Upper lobe of left lung (tissue), 6 donors: ENCODE results near the gene OR13C3. TPM values are rescaled to one million over a fixed set of nuclear protein-coding genes. Genes with fewer than 3 reads are reported as not detected.
"Not testable (repeated sequence)": the region's sequence is repeated elsewhere in the genome, so short reads cannot be mapped to it uniquely, and the experiment has no call there.

ENCODE experiments used
- ATAC-seq, 2 donors: fragments of 200-7000 bp; cut with Tn5 transposase; one replicate each; pipeline ENCODE4 v1.9.1; 2022; ENCODE audit warnings: mild to moderate bottlenecking in 2 of 2, moderate library complexity in 2 of 2; ENCODE audit not compliant: low FRiP score in 2 of 2
- DNase-seq, 2 donors: peaks; one replicate each; pipeline ENCODE4 v3.0.0-alpha.2; 2019 to 2020
- H3K27ac ChIP-seq, 4 donors: fragments of 200-600 bp; sonication (generic); one replicate each; pipeline ENCODE4 v1.5.1; 2016 to 2019
- H3K27me3 ChIP-seq, 4 donors: fragments of 200-600 bp; sonication (generic); one replicate each; pipeline ENCODE4 v1.5.1; 2017 to 2019
- H3K36me3 ChIP-seq, 4 donors: fragments of 200-600 bp; sonication (generic); one replicate each; pipeline ENCODE4 v1.5.1; 2016 to 2019
- H3K4me1 ChIP-seq, 4 donors: fragments of 200-600 bp; sonication (generic); one replicate each; pipeline ENCODE4 v1.5.1; 2018 to 2019
- H3K4me3 ChIP-seq, 4 donors: fragments of 200-600 bp; sonication (generic); one replicate each; pipeline ENCODE4 v1.5.1; 2017 to 2019; ENCODE audit warnings: mild to moderate bottlenecking in 2 of 4, moderate library complexity in 1 of 4
- H3K9me3 ChIP-seq, 4 donors: fragments of 200-600 bp; sonication (generic); one replicate each; pipeline ENCODE4 v1.5.1; 2018 to 2019
- EP300 ChIP-seq, 4 donors: sonication (generic); formaldehyde crosslinking; IDR thresholded peaks; one replicate each; pipeline ENCODE4 v1.5.1; 2017; ENCODE audit warnings: antibody characterized with exemption in 4 of 4, control low read depth in 2 of 4
- POLR2A ChIP-seq, 4 donors: fragments of 450-650 bp; IDR thresholded peaks; one replicate each; pipeline ENCODE4 v1.5.1; 2016 to 2017; ENCODE audit warnings: antibody characterized with exemption in 4 of 4, mild to moderate bottlenecking in 2 of 4
- POLR2AphosphoS5 ChIP-seq, 2 donors: sonication (generic); formaldehyde crosslinking; IDR thresholded peaks; one replicate each; pipeline ENCODE4 v1.5.1; 2017; ENCODE audit warnings: antibody characterized with exemption in 2 of 2
- WGBS, 2 donors: methylation state at CpG; one replicate each; pipeline ENCODE4 v1.1.5; 2017 to 2018; 5-methylcytosine and 5-hydroxymethylcytosine counted together
- total RNA-seq, 6 donors: library from RNA; depleted of rRNA in 4 of 6; stranded (reverse); fragments of >200 nt in 4 of 6; gene quantifications; one replicate each; pipeline versions ENCODE4 v1.1.0 to v1.2.1, GENCODE V29; 2016 to 2021
- TF ChIP-seq, protein P1 (sequence below), 6 experiments: fragments of 450-650 bp in 4 of 6; fragments of 200-600 bp in 2 of 6; sonication (generic) in 2 of 6; IDR thresholded peaks; one replicate each; pipeline ENCODE4 v1.5.1; 2016 to 2019; ENCODE audit warnings: antibody characterized with exemption in 6 of 6
- donor health status: DM: no; HTN: no; CAD: no; lungs with moderate emphysema.
- donor health status: DM: no; HTN: yes; CAD: no; lungs with severe emphysema.

OR13C3 gene
- total RNA-seq, 6 donors from 2014 or later: 0.59 TPM; not detected in 5

DNA sequence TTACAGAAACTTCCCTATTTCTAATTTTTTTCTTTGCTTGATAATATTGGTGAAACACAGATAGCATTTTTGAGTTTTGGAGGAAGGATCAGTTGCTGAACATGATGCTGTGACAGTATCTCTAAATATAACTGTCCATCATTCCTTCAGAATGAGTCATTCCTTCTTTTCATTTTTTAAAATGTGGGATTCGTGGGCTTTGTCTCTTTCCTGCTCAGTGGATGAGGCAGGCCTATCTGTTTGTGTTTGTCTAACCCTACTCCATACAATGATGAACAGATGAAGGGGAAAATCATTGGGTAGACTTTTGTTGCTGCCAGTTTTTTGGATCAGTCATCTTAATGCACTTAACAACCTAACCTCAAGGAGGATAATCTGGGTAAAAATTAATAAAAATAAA, 16.6 kb upstream of the OR13C3 start:
- no peak overlapping the region for H3K27ac ChIP-seq
- no peaks in the 10 kb centered on the region for H3K27me3 ChIP-seq
- TF ChIP-seq, protein P1, sequence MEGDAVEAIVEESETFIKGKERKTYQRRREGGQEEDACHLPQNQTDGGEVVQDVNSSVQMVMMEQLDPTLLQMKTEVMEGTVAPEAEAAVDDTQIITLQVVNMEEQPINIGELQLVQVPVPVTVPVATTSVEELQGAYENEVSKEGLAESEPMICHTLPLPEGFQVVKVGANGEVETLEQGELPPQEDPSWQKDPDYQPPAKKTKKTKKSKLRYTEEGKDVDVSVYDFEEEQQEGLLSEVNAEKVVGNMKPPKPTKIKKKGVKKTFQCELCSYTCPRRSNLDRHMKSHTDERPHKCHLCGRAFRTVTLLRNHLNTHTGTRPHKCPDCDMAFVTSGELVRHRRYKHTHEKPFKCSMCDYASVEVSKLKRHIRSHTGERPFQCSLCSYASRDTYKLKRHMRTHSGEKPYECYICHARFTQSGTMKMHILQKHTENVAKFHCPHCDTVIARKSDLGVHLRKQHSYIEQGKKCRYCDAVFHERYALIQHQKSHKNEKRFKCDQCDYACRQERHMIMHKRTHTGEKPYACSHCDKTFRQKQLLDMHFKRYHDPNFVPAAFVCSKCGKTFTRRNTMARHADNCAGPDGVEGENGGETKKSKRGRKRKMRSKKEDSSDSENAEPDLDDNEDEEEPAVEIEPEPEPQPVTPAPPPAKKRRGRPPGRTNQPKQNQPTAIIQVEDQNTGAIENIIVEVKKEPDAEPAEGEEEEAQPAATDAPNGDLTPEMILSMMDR (IDR thresholded peaks at IDR 0.05): no peak
- ATAC-seq (no peak), DNase-seq (no peak)
- H3K9me3 ChIP-seq: peaks cover 0 to 3% (median 0%) of the 10 kb centered on the region in 4 donors
- no peak overlapping the region for H3K4me3 ChIP-seq
- WGBS, 2 donors: 19 to 45% methylated on average over 1 of the region's 1 CpG
- H3K36me3 ChIP-seq: no peaks in the 10 kb centered on the region
- no peaks in the 10 kb centered on the region for H3K4me1 ChIP-seq

GRCh38 chr9:104544644-104545043, 8.0 kb upstream of the OR13C3 start:
- H3K4me1 ChIP-seq: no peaks in the 10 kb centered on the region
- no peak overlapping the region for H3K4me3 ChIP-seq
- no peaks in the 10 kb centered on the region for H3K27me3 ChIP-seq
- no peak for DNase-seq
- no peak for ATAC-seq
- H3K27ac ChIP-seq: no peak overlapping the region
- no peaks in the 10 kb centered on the region for H3K36me3 ChIP-seq
- no peaks in the 10 kb centered on the region for H3K9me3 ChIP-seq
- TF ChIP-seq EP300 (IDR thresholded peaks at IDR 0.05) (no peak), POLR2A (IDR thresholded peaks at IDR 0.05) (no peak), POLR2AphosphoS5 (IDR thresholded peaks at IDR 0.05) (no peak)
- TF ChIP-seq, protein P1 (IDR thresholded peaks at IDR 0.05): no peak
- WGBS, 2 donors: 88 to 93% methylated on average over 4 of the region's 4 CpGs

DNA sequence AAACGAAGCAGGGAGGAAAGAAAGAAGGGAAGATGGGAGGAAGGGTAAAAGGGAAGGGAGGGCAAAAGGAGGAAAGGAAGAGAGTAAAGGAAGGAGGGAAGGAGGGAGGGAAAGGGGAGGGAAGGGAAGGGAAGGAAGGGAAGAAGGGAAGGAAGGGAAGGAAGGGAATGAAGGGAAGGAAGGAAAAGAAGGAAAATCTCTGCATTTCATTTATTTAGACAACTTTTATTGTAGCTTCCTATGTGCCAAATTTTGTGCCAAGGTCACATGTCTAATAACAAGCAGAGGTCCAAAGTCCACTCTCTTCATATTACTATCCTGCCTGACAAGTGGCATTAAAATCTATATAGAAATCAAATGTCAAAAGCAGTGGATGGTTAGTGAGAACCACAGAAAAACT, 2.6 kb upstream of the OR13C3 start:
- DNase-seq: no peak
- H3K27me3 ChIP-seq: no peaks in the 10 kb centered on the region
- H3K4me3 ChIP-seq: no peak overlapping the region
- TF ChIP-seq POLR2AphosphoS5 (IDR thresholded peaks at IDR 0.05) (no peak), POLR2A (IDR thresholded peaks at IDR 0.05) (no peak), EP300 (IDR thresholded peaks at IDR 0.05) (no peak)
- TF ChIP-seq, protein P1 (IDR thresholded peaks at IDR 0.05): no peak
- no peak for ATAC-seq
- no peak overlapping the region for H3K27ac ChIP-seq
- no peaks in the 10 kb centered on the region for H3K4me1 ChIP-seq
- no peaks in the 10 kb centered on the region for H3K36me3 ChIP-seq
- WGBS, 2 donors: 34 to 71% methylated on average over 1 of the region's 1 CpG
- H3K9me3 ChIP-seq: no peaks in the 10 kb centered on the region

- DNase-seq (no peak), ATAC-seq (no peak)
- Histone ChIP-seq H3K4me1 (no peaks in the 10 kb centered on the region), H3K27ac (no peak within 1 kb of the TSS), H3K36me3 (no peaks in the 10 kb centered on the region), H3K9me3 (no peaks in the 10 kb centered on the region), H3K27me3 (no peaks in the 10 kb centered on the region), H3K4me3 (no peak within 1 kb of the TSS)
- TF ChIP-seq, protein P1 (IDR thresholded peaks at IDR 0.05): no peak
- TF ChIP-seq POLR2AphosphoS5 (IDR thresholded peaks at IDR 0.05) (no peak), POLR2A (IDR thresholded peaks at IDR 0.05) (no peak), EP300 (IDR thresholded peaks at IDR 0.05) (no peak)
Observed at GRCh38 chr9:104527109-104527508, 9.5 kb downstream of the OR13C3 start, which contains the start of gene OR13C4. OR13C4 (minus strand) TSS chr9:104527209; CDS start chr9:104527209, 0 bp downstream.

DNA sequence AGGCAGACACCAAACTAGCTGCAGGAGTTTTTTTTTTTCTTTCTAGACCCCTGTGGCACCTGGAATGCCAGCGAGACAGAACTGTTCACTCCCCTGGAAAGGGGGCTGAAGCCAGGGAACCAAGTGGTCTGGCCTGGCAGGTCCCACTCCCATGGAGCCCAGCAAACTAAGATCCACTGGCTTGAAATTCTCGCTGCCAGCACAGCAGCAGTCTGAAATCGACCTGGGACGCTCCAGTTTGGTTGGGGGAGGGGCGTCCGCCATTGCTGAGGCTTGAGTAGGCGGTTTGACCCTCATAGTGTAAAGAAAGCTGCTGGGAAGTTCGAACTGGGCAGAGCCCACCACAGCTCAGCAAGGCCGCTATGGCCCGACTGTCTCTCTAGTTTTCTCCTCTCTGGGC, 16.4 kb downstream of the OR13C3 start:
- ATAC-seq, H3K4me3 ChIP-seq, H3K27ac ChIP-seq, H3K27me3 ChIP-seq, H3K9me3 ChIP-seq, DNase-seq, H3K4me1 ChIP-seq, H3K36me3 ChIP-seq: not testable (repeated sequence)
- WGBS, 2 donors: 84 to 89% methylated on average over 9 to 10 of the region's 10 CpGs
